G401 (cell line): ENCODE data around the gene COL28A1. TPM values are rescaled to one million over a fixed set of nuclear protein-coding genes. Genes with fewer than 3 reads are reported as not detected.

ENCODE experiments used
- DNase-seq: peaks from one replicate; pipeline ENCODE4 v3.0.0-alpha.2; 2015; ENCODE audit warnings: low spot score
- in situ Hi-C: cut with HindIII; loops from 2 replicates; pipeline ENCODE4 v1.10.0; 2016; ENCODE audit warnings: low sequenced_read_pairs, mixed read lengths
- total RNA-seq: library from RNA; depleted of rRNA; stranded (reverse); fragments of >200 nt; shearing (Covaris generic); gene quantifications from 2 replicates; pipeline ENCODE4 v1.2.3, GENCODE V29; 2014

The COL28A1 gene
- total RNA-seq, 1 experiment from 2014 or later = not detected

GRCh38 chr7:7526006-7526405, 9.7 kb downstream of the COL28A1 start:
- in situ Hi-C loops = no loop called here
- no peak for DNase-seq

DNA sequence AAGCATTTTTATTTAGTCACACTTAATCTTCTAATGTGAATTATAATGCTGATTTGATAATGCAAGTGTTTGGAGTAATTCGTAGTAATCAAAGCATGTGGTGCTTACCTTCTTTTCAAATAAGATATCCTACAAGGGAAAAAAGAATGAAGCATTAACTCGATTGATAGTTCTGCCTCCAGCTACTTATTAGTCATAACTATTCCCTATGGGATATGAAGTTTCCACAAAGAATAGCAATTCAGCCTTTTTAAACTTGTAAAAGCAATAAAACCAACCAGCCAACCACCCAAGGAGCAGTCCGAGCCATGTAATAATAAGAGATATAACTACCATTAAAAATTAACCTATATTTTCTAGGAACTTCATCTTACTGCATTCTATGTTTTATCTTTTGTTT, 11.6 kb downstream of the COL28A1 start:
- in situ Hi-C loops = no loop called here
- no peak for DNase-seq

DNA sequence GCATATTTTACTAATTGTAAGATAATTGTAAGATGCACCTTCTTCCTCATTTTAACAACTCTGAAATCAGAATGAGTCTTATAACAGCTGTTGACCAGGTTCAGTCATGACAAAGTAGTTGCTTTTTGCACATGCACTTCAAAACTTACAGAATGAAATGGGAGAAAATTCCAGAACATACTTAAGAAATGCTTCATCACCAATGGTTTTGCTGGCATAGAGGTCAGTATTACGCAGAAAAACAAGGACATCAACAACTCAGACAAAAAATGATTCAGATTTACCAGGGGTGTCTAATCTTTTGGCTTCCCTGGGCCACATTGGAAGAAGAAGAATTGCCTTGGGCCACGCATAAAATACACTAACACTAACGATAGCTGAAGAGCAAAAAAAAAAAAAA, 13.3 kb downstream of the COL28A1 start:
- in situ Hi-C loops = no loop called here
- DNase-seq = no peak

GRCh38 chr7:7521259-7521658, 14.4 kb downstream of the COL28A1 start:
- DNase-seq = no peak
- in situ Hi-C loops = no loop called here

DNA sequence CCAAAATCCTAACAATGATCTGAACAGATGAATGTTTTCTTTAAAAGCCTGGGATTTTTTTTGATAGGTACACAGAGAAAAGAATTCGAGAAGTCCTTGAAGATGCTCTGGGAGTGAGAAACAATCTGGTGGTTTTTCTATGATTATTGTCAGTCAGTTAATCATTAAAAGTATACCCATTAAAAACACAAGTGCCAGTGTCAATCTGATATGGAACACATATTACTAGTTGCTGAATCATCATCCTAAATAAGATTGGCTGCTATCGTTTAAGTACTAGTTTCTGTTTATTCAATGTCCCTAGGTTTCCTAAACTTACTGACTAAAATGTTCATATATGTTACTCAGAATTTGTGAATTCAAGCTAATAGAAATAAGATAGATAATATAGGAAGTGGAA, 16.1 kb downstream of the COL28A1 start:
- DNase-seq = no peak
- in situ Hi-C loops = no loop called here

DNA sequence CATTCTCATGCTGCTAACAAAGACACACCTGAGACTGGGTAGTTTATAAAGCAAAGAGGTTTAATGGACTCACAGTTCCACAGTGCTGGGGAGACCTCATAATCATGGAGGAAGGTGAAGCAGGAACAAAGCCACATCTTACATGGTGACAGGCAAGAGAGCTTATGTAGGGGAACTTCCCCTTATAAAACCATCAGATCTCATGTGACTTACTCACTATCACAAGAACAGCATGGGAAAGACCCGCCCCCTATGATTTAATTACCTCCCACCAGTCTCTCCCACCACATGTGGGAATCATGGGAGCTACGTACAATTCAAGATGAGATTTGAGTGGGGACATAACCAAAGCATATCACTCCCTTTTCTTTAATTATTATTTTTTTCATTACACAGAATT, 16.6 kb downstream of the COL28A1 start:
- in situ Hi-C loops = no loop called here

GRCh38 chr7:7517754-7518153, 17.9 kb downstream of the COL28A1 start:
- in situ Hi-C loops = no loop called here
- DNase-seq = no peak

More for the DNA sequence above, 16.6 kb downstream of the COL28A1 start:
- no peak for DNase-seq

DNA sequence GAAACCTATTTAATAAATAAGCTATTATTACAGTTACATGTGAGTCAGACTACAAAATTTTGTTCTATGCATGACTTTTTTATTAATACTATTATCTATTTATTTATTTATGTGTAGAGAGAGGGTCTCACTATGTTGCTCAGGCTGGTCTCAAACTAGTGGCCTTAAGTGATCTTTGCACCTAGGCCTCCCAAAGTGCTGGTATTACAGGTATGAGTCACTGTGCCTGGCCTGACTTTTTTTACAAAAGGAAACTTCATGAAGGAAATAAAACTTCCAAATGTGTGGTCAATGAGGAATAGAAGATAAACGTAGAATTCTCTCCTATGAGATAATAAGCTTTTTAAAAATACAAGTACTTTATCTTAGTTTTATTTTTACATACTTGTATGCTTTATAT, 19.0 kb downstream of the COL28A1 start:
- in situ Hi-C loops = no loop called here
- no peak for DNase-seq

- DNase-seq = no peak
- in situ Hi-C loops = no loop called here
Measured at GRCh38 chr7:7516156-7516555, 19.5 kb downstream of the COL28A1 start.

DNA sequence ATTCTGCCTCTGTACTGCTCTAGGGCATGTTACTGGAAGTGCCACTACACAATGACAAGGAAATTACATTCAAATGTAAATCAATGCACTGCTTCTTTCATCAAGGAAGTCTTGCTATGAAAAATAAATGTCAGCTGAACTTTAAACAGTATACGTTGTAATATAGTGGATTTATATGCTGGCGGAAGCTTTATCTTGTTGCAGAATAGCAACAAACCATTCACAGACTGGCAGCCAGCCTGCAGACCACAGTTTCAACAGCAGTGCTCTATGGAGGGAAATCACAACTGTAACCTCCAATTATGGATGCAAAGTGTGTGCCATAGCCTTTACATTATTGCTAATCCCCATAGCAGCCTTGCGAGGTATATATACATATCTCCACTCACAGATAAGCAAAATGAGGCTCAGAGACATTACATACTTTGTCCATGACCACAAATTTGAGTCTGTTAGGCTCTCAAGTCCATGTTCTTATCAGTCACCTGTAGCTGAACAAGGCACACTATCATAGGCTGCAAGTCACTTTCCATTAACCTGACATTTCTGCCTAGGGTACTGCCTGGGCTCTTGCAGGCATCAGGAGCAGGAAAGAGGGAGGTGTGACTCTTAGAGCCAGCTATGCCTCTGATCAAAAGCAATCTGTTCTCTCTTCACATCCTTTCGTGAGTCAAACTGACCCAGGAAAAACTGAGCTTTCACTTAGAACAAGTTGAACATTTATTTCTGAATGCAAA, 22.6 kb downstream of the COL28A1 start:
- in situ Hi-C loops = no loop called here
- no peak for DNase-seq

DNA sequence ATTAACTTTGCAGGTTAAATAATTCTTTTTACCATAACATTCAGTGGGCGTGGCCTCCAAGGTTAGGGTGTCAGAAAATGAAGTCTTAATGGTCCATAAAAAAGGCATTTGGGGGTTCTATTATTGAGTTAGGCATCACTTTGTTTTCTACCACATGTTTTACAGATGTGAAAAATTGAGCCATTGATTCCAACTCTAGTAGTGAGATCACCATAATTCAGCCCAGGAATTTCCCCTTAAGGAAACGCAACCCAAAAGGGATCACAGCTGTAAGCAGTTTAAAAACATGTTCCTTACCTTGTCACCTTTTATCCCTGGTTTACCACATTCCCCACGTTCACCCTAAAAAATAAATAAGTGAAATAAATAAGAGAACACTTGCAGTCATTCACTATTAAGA, 24.9 kb downstream of the COL28A1 start:
- in situ Hi-C loops = no loop called here
- no peak for DNase-seq

- in situ Hi-C loops = no loop called here
- no peak for DNase-seq
Measured at GRCh38 chr7:7505915-7506314, 29.8 kb downstream of the COL28A1 start.

- in situ Hi-C loops = no loop called here
- no peak for DNase-seq
Measured at GRCh38 chr7:7504910-7505704, 30.6 kb downstream of the COL28A1 start.

- no peak for DNase-seq
- in situ Hi-C loops = no loop called here
Measured at GRCh38 chr7:7499892-7500291, 35.8 kb downstream of the COL28A1 start.

DNA sequence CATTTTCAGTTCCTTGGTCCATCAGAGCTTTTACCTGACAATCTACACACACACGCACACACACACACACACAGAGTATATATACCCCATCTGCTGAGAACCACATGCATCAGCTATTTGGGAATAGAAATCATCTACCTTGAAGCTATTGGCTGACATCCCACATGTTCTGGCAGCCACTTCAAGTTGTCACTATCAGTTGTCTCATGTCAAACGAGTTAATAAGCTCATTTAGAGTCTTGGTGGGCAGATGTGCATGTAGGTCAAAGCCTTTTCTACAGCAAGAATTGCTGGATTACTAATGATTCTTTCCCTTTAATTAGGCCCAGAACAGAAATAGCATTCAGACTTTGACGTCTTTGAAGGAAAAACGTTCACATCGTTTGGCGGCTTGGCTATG, 36.8 kb downstream of the COL28A1 start:
- in situ Hi-C loops = no loop called here
- DNase-seq = peak; percentile 5

GRCh38 chr7:7496311-7496710, 39.4 kb downstream of the COL28A1 start:
- no peak for DNase-seq
- in situ Hi-C loops = no loop called here

DNA sequence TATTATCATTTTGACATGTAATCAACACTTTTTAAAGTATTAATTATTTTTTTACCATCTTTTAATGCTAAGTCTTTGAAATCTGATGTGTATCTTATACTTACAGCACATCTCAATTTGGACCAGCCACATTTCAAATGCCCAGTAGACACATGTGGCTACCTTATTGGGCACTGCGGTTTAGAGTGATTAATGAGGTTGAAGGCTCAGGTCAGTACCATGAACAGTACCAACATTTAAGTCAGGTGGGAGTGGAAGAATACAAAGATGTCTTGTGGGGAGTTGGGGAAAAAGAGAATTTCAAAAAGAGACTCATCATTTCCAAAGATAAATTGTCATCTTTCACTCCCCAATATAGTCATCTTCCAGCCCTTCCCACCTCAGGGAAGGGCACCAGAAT, 40.5 kb downstream of the COL28A1 start:
- in situ Hi-C loops = no loop called here

DNA sequence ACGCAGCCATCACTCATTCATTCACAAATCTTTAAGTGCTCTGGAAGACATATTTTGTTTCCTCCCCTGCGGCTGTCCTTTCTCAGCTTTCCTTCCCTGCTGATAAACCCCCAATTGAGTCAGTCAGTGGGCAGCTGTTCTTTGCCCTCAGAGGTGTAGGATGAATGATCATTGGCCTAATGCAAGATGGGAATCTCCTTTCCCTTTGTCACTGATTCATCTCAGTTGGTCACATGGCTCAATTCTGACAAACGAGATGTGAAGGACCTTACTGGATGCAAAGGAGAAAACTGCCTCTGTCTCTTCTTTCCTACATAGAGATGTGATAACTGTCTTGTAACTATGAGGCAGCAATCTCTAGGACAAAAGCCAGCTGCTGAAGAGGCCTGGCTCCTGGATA, 44.6 kb downstream of the COL28A1 start:
- in situ Hi-C loops = no loop called here

More for the DNA sequence above, 40.5 kb downstream of the COL28A1 start:
- no peak for DNase-seq

DNA sequence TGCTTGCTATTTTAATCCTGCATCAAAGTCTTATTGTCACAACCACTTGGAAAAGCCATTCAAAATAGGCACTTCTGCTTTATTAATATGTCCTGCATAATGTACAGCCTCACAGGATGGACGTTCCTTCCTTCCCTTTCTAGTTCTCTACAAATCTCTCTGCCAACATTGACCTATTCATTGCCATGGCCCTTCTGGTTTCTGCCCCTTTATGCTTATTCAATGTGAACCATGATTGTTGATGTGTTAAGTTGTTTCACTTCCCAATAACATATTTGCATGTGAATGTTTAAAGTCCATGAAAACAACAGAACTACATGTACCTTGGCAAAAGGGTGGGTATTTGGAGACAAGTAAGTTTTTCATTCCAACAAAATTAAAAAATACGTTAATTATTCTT, 45.7 kb downstream of the COL28A1 start:
- in situ Hi-C loops = no loop called here
- no peak for DNase-seq

More for the DNA sequence above, 44.6 kb downstream of the COL28A1 start:
- no peak for DNase-seq

- no peak for DNase-seq
- in situ Hi-C loops = no loop called here
Measured at GRCh38 chr7:7489546-7489945, 46.1 kb downstream of the COL28A1 start.

GRCh38 chr7:7486362-7486761, 49.3 kb downstream of the COL28A1 start:
- DNase-seq = no peak
- in situ Hi-C loops = no loop called here
